ENCODE results near the gene WNK2. TPM values are rescaled to one million over a fixed set of nuclear protein-coding genes. Genes with fewer than 3 reads are reported as not detected.

WNK2 gene
- total RNA-seq, 3 donors from 2014 or later: 2.7 to 3.3 (median 3.0) TPM

DNA sequence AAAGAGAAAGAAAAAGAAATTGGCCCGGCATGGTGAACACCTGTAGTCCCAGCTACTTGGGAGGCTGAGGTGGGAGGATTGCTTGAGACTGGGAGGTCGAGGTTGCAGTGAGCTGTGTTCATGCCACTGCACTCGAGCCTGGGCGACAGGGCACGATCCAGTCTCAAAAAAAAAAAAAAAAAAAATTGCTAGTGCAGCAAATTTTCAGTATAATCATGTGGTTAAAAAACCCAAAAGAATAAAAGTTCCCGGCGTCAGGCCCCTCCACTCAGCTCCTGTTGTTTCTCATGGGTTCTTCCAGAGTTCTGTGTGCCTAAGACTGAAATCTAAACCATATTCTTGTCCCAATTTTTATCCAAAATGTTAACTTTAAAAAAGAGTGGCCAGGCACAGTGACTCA lies 49.1 kb downstream of the WNK2 start:
- DNase-seq: no peak
- Mint-ChIP-seq H3K4me3 (no peak overlapping the region), H3K9me3 (peaks cover 14% of the 10 kb centered on the region), H3K36me3 (ENCODE audit: insufficient read depth) (no peaks in the 10 kb centered on the region), H3K27me3 (ENCODE audit: low read depth) (peaks cover 26% of the 10 kb centered on the region), H3K4me1 (ENCODE audit: low read depth) (peaks cover 9% of the 10 kb centered on the region)
- no peak for ATAC-seq

DNA sequence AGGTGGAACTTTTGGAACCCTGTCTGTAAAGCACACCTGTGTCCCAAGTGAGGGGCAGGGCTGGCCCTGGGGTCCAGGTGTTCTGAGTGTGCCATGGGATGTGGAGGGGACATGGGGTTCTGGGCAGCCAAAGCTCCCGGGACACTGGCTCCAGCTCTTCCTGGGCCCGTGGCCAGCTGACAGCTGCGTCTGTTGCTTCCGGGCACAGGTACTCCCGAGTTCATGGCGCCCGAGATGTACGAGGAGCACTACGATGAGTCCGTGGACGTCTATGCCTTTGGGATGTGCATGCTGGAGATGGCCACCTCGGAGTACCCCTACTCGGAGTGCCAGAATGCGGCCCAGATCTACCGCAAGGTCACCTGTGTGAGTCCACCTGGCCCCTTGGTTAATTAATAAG lies 50.7 kb downstream of the WNK2 start:
- H3K36me3 Mint-ChIP-seq (ENCODE audit: insufficient read depth): no peaks in the 10 kb centered on the region
- H3K27me3 Mint-ChIP-seq (ENCODE audit: low read depth): peaks cover 26% of the 10 kb centered on the region
- no peak for ATAC-seq
- no peak for DNase-seq
- peaks cover 12% of the 10 kb centered on the region for H3K4me1 Mint-ChIP-seq (ENCODE audit: low read depth)
- H3K4me3 Mint-ChIP-seq: no peak overlapping the region
- H3K9me3 Mint-ChIP-seq: peaks cover 14% of the 10 kb centered on the region

GRCh38 chr9:93235300-93235960 lies 51.5 kb downstream of the WNK2 start:
- no peak for ATAC-seq

DNA sequence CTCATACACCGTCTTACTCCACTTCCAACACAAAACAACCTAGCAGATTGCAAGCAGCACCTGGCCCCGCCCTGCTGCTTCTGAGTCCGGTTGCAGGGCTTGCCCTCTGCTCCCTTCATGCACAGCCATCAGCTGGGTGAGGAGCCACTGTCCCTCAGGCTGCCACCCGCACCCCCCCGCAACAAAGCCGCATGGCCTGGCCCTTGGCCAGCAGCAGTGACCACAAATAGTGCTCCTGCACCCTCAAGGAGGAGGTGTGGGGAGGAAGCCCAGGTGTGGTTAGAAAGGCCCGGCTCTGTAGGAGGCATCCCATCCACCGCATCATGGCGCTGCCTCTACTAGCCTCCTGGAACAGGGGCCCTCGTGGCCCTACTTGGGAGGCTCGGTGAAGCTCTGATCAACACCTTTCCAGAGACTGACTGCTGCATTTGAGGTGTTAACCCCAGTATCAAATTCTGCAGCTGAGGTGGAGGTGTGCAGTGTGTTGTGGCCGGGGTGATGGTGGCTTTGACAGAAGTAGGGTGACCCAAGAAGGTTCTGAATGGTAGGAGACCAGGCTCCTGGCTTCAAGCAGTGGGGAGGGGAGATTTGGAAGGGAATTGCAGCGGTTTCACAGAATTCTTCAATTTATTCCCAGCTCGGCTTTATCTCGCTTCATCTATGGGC lies 52.7 kb downstream of the WNK2 start:
- peaks cover 12% of the 10 kb centered on the region for H3K4me1 Mint-ChIP-seq (ENCODE audit: low read depth)
- no peak overlapping the region for H3K4me3 Mint-ChIP-seq

More at GRCh38 chr9:93235300-93235960, 51.5 kb downstream of the WNK2 start:
- H3K27me3 Mint-ChIP-seq (ENCODE audit: low read depth): peaks cover 27% of the 10 kb centered on the region
- H3K9me3 Mint-ChIP-seq: peaks cover 14% of the 10 kb centered on the region
- H3K4me1 Mint-ChIP-seq (ENCODE audit: low read depth): peaks cover 12% of the 10 kb centered on the region
- H3K4me3 Mint-ChIP-seq: no peak overlapping the region
- no peaks in the 10 kb centered on the region for H3K36me3 Mint-ChIP-seq (ENCODE audit: insufficient read depth)
- DNase-seq: no peak

GRCh38 chr9:93237540-93237939 lies 53.6 kb downstream of the WNK2 start:
- DNase-seq (no peak), ATAC-seq (no peak)
- Mint-ChIP-seq H3K36me3 (ENCODE audit: insufficient read depth) (no peaks in the 10 kb centered on the region), H3K4me3 (no peak overlapping the region), H3K9me3 (peaks cover 14% of the 10 kb centered on the region), H3K4me1 (ENCODE audit: low read depth) (peaks cover 12% of the 10 kb centered on the region), H3K27me3 (ENCODE audit: low read depth) (peaks cover 14% of the 10 kb centered on the region)

More for the DNA sequence above, 52.7 kb downstream of the WNK2 start:
- Mint-ChIP-seq H3K9me3 (peaks cover 14% of the 10 kb centered on the region), H3K36me3 (ENCODE audit: insufficient read depth) (no peaks in the 10 kb centered on the region), H3K27me3 (ENCODE audit: low read depth) (peaks cover 21% of the 10 kb centered on the region)
- ATAC-seq (no peak), DNase-seq (no peak)

- no peak overlapping the region for H3K4me3 Mint-ChIP-seq
- DNase-seq: no peak
- peaks cover 14% of the 10 kb centered on the region for H3K9me3 Mint-ChIP-seq
- no peaks in the 10 kb centered on the region for H3K36me3 Mint-ChIP-seq (ENCODE audit: insufficient read depth)
- H3K4me1 Mint-ChIP-seq (ENCODE audit: low read depth): peaks cover 12% of the 10 kb centered on the region
- H3K27me3 Mint-ChIP-seq (ENCODE audit: low read depth): peaks cover 3% of the 10 kb centered on the region
- ATAC-seq: no peak
Measured at GRCh38 chr9:93238953-93239925, 55.3 kb downstream of the WNK2 start.

- peaks cover 2% of the 10 kb centered on the region for H3K27me3 Mint-ChIP-seq (ENCODE audit: low read depth)
- no peaks in the 10 kb centered on the region for H3K36me3 Mint-ChIP-seq (ENCODE audit: insufficient read depth)
- peaks cover 14% of the 10 kb centered on the region for H3K9me3 Mint-ChIP-seq
- no peak overlapping the region for H3K4me3 Mint-ChIP-seq
- peaks cover 12% of the 10 kb centered on the region for H3K4me1 Mint-ChIP-seq (ENCODE audit: low read depth)
- no peak for DNase-seq
- ATAC-seq: no peak
Measured at GRCh38 chr9:93240891-93241334, 57.0 kb downstream of the WNK2 start.

- Mint-ChIP-seq H3K4me1 (ENCODE audit: low read depth) (peaks cover 2% of the 10 kb centered on the region), H3K27me3 (ENCODE audit: low read depth) (peaks cover 2% of the 10 kb centered on the region), H3K4me3 (no peak overlapping the region), H3K9me3 (peaks cover under 1% of the 10 kb centered on the region), H3K36me3 (ENCODE audit: insufficient read depth) (no peaks in the 10 kb centered on the region)
- ATAC-seq (no peak), DNase-seq (no peak)
Measured at GRCh38 chr9:93243112-93243511, 59.2 kb downstream of the WNK2 start.

DNA sequence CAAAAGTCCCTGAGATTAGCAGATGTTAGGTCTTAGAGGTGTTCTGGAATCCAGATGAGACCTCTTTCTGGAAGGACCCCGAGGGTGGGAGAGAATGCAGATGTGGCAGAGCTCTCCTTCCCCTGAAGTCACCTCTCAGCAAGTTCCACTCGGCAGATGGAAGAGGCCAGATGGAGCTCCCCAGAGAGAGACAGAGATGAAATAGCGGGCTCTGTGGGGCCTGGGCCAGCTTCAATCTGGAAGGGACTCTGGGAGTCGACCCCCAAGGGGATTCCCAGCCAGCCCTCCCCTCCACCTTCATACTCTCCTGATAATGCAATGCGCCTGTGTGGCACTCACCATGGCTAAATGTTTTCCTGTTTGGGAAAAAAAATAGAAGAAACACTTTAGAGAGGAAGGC lies 60.2 kb downstream of the WNK2 start:
- Mint-ChIP-seq H3K27me3 (ENCODE audit: low read depth) (peaks cover 2% of the 10 kb centered on the region), H3K4me3 (no peak overlapping the region), H3K36me3 (ENCODE audit: insufficient read depth) (no peaks in the 10 kb centered on the region)

DNA sequence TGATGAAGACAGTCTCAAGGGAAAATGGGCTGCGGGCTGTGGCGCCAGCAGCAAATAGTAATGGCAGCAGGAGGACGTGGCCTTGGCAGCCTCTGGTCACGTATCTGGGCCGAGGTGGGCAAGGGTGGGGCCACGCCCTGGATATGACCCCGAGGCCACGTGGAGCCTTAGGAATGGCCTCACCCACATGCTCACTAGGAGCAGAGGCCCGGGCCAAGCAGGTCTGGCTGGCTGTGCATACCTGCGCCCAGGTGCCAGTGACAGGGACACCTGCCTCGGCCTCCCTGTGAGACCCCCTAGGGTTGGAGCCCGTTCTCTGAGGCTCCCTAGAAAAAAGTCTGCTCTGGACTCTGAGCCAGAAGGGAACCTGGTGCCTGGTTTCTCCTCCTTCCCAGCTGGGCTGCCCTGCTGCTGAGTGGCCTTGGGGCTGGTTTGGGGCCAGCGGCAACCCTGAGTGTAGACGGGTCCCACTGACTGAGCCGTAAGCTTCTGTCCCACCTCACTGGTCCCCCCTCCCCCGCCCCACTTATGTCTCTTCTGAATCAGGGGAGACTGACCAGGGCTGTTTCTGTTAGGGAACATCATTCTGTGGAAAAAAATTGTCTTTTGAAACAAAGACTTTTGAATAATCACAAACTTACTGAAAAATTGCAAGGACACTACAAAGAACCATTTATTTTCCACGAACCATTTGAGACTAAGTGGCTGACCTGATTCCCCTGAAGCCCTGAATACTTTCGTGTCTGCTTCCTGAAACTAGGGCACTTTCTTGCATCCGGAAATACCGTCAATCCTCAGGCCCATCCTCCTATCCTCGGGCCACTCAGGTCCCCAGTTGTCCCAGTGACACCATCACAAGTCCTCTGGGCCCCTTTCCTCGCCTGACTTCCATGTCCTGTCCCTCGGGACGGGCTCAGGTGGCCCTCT lies 60.8 kb downstream of the WNK2 start:
- Mint-ChIP-seq H3K4me1 (ENCODE audit: low read depth) (no peaks in the 10 kb centered on the region), H3K9me3 (no peaks in the 10 kb centered on the region), H3K36me3 (ENCODE audit: insufficient read depth) (no peaks in the 10 kb centered on the region), H3K27me3 (ENCODE audit: low read depth) (peaks cover 2% of the 10 kb centered on the region), H3K4me3 (no peak overlapping the region)
- DNase-seq: no peak
- ATAC-seq: no peak

More for the DNA sequence above, 60.2 kb downstream of the WNK2 start:
- ATAC-seq (no peak), DNase-seq (no peak)
- Mint-ChIP-seq H3K4me1 (ENCODE audit: low read depth) (peaks cover 2% of the 10 kb centered on the region), H3K9me3 (no peaks in the 10 kb centered on the region)

DNA sequence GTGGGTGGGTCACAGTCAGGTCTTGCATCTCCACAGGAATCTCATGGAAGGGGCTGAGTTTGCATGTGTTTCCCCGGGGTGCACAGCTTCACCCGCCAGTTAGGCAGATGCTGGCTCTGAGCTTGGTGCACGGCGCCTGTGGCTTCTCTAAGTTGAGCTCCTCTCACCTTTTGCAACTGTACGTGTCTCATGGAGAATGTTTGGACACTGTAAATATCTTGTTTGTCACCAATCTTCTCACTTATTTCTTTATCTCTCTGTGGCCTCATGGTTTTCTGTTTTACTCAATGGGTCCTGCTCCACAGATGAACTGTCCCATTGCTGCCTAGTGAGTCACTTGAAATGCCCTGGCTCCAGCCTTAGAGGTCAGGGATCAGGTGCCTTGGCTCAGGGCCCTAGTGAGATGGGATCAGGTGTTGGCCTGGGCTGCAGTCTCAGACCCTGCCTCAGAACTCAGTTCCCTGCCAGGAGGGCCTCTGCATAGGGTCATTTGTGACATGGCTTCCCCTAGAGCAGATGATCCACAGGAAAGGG lies 61.6 kb downstream of the WNK2 start:
- Mint-ChIP-seq H3K4me1 (ENCODE audit: low read depth) (no peaks in the 10 kb centered on the region), H3K4me3 (no peak overlapping the region), H3K27me3 (ENCODE audit: low read depth) (no peaks in the 10 kb centered on the region), H3K9me3 (no peaks in the 10 kb centered on the region), H3K36me3 (ENCODE audit: insufficient read depth) (no peaks in the 10 kb centered on the region)
- no peak for ATAC-seq
- no peak for DNase-seq

DNA sequence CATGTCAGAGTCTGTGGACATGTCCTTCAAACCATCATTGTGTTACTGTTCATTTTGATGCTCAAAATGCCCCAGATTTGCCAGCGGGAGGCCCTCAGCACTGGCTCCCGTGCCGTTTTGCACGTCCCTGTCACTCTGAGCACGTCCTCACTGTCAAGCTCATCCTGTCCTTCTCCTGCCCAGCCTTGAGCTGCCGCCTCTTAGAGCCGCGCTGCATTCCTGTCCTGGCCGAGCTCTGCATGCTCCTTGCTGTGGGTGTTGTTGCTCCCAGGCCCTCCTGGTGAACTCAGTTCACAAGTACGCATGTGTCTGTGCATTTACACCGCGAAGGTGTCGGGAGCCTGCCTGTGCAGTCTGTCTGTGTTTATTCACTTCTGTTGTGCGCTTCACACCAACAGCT lies 62.2 kb downstream of the WNK2 start:
- Mint-ChIP-seq H3K27me3 (ENCODE audit: low read depth) (no peaks in the 10 kb centered on the region), H3K9me3 (no peaks in the 10 kb centered on the region), H3K4me3 (no peak overlapping the region), H3K4me1 (ENCODE audit: low read depth) (no peaks in the 10 kb centered on the region), H3K36me3 (ENCODE audit: insufficient read depth) (no peaks in the 10 kb centered on the region)
- ATAC-seq (no peak), DNase-seq (no peak)

DNA sequence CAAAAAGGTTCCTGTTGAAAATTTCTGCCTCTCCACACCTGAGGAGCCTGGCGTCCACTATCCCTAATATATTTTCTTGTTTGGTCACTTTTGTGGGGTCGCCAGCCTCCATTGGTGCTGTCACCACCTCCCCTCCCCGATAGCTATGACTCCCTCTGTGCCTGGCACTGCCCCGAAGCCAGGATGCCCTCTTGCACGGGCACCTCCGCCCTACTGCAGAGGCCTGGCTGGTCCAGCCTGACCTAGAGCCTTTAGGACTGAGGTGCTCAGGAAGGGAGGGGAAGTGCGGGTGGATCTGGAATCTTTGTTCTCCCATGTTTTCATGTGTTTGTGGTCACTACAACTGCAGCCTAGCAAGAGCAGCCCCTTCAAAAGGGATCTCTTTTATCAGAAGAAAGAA lies 62.6 kb downstream of the WNK2 start:
- ATAC-seq (no peak), DNase-seq (no peak)
- no peaks in the 10 kb centered on the region for H3K27me3 Mint-ChIP-seq (ENCODE audit: low read depth)
- H3K9me3 Mint-ChIP-seq: no peaks in the 10 kb centered on the region
- no peaks in the 10 kb centered on the region for H3K4me1 Mint-ChIP-seq (ENCODE audit: low read depth)
- H3K4me3 Mint-ChIP-seq: no peak overlapping the region
- no peaks in the 10 kb centered on the region for H3K36me3 Mint-ChIP-seq (ENCODE audit: insufficient read depth)

Measured in activated T-cell treated with anti-CD3 and anti-CD28 coated beads, Interleukin-2, amount 50 U/mL, for 4 hours (primary cell).